ENCODE measurements around the gene VWCE. TPM values are rescaled to one million over a fixed set of nuclear protein-coding genes. Genes with fewer than 3 reads are reported as not detected.

Gene VWCE
- total RNA-seq, 3 donors from 2014 or later (not counting 1 experiment from before 2014, with no cell fraction given) = 0.61 to 0.95 (median 0.82) TPM

DNA sequence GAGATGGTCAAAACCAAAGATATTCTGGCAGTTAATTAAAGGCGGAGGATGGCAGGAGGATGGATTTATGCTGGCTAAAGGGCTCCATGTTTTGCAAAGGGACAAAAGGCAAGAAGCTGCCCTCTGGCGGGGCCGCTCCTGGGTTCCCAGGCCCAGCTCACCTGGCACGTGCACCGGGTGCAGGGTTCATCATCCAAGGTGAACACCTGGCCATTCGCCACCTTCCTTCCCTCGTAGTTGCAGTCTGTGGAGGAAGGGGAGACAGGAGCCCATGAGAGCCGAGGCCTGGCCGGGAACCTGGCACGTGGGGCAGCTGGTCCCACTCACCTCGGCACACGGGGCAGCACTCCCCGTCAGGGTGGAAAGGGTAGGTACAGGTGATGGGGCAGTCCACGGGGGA, 30.3 kb downstream of the VWCE start:
- no peak overlapping the region for H3K4me3 ChIP-seq (ENCODE audit: low read length)
- H3K4me1 ChIP-seq (ENCODE audit: control insufficient read depth, insufficient read depth, low read length) = no peaks in the 10 kb centered on the region
- no peak overlapping the region for H3K4me3 Mint-ChIP-seq
- no peaks in the 10 kb centered on the region for H3K36me3 ChIP-seq (ENCODE audit: control insufficient read depth, insufficient read depth, low read length)
- H3K27me3 ChIP-seq (ENCODE audit: control insufficient read depth, insufficient read depth, low read length) = no peaks in the 10 kb centered on the region
- no peaks in the 10 kb centered on the region for H3K4me1 Mint-ChIP-seq
- WGBS (ENCODE audit: insufficient coverage) = 94% methylated on average over 14 of the region's 14 CpGs
- H3K9me3 Mint-ChIP-seq = no peaks in the 10 kb centered on the region
- DNase-seq (no peak), ATAC-seq (no peak)
- intact Hi-C loops (cut with micrococcal nuclease) = no loop called here
- no peaks in the 10 kb centered on the region for H3K36me3 Mint-ChIP-seq
- H3K27ac ChIP-seq (ENCODE audit: low read length) = no peak overlapping the region
- peaks cover 0 to 2% of the 10 kb centered on the region in 2 donors for H3K27me3 Mint-ChIP-seq (ENCODE audit: low read depth in 2 of 2)
- TF ChIP-seq, protein P1, sequence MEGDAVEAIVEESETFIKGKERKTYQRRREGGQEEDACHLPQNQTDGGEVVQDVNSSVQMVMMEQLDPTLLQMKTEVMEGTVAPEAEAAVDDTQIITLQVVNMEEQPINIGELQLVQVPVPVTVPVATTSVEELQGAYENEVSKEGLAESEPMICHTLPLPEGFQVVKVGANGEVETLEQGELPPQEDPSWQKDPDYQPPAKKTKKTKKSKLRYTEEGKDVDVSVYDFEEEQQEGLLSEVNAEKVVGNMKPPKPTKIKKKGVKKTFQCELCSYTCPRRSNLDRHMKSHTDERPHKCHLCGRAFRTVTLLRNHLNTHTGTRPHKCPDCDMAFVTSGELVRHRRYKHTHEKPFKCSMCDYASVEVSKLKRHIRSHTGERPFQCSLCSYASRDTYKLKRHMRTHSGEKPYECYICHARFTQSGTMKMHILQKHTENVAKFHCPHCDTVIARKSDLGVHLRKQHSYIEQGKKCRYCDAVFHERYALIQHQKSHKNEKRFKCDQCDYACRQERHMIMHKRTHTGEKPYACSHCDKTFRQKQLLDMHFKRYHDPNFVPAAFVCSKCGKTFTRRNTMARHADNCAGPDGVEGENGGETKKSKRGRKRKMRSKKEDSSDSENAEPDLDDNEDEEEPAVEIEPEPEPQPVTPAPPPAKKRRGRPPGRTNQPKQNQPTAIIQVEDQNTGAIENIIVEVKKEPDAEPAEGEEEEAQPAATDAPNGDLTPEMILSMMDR (IDR thresholded peaks at IDR 0.05) = no peak
- H3K9me3 ChIP-seq (ENCODE audit: control insufficient read depth, insufficient read depth, low read length) = no peaks in the 10 kb centered on the region
- H3K27ac Mint-ChIP-seq = no peak overlapping the region

DNA sequence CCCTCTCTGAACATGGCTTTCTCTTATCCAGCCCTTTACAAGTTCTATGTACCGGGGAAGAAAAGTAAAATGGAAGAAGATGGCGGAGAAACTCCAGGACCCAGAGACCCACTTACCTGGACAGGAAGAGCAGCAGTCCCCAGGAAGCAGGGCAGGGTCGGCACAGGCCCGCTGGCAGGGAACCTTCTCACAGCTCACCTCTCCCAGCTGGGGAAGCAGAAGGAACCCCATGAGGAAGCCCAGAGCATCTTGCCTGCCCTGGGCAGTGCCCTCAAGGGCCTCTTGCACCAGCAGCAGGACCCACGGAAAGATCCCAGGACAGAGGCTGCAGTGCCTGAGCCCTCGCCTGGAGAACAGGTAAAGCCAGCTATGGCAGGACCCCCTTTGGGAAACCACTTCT, 30.7 kb downstream of the VWCE start:
- Mint-ChIP-seq H3K4me3 (no peak overlapping the region), H3K27me3 (ENCODE audit: low read depth in 2 of 2) (peaks cover 0 to 2% of the 10 kb centered on the region in 2 donors), H3K4me1 (no peaks in the 10 kb centered on the region), H3K9me3 (no peaks in the 10 kb centered on the region), H3K36me3 (no peaks in the 10 kb centered on the region), H3K27ac (no peak overlapping the region)
- TF ChIP-seq, protein P1 (IDR thresholded peaks at IDR 0.05) = no peak
- no peak for DNase-seq
- WGBS (ENCODE audit: insufficient coverage) = 96% methylated on average over 5 of the region's 6 CpGs
- Histone ChIP-seq H3K27me3 (ENCODE audit: control insufficient read depth, insufficient read depth, low read length) (no peaks in the 10 kb centered on the region), H3K4me1 (ENCODE audit: control insufficient read depth, insufficient read depth, low read length) (no peaks in the 10 kb centered on the region), H3K36me3 (ENCODE audit: control insufficient read depth, insufficient read depth, low read length) (no peaks in the 10 kb centered on the region), H3K27ac (ENCODE audit: low read length) (no peak overlapping the region), H3K9me3 (ENCODE audit: control insufficient read depth, insufficient read depth, low read length) (no peaks in the 10 kb centered on the region), H3K4me3 (ENCODE audit: low read length) (no peak overlapping the region)
- intact Hi-C loops (cut with micrococcal nuclease) = no loop called here
- ATAC-seq = no peak

DNA sequence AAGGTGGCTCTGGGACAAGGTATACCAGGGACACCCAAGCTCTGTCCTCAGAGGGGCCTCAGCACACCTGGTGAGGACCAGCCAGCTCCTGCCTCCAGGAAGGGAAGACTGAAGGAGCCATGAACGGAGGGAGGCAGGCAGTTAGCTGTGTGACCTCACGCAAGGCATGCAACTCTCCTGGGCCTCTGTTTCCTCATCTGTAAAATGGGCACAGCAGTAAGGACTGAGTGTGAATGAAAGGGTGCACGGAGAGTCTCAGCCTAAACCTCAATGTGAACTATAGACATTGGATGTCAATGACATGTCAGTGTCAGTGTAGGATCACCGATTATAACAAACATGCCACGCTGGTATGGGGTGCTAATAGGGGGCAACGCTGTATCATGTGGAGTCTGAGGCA, 35.8 kb downstream of the VWCE start:
- no peaks in the 10 kb centered on the region for H3K4me1 Mint-ChIP-seq
- H3K9me3 Mint-ChIP-seq = no peaks in the 10 kb centered on the region
- no peaks in the 10 kb centered on the region for H3K36me3 ChIP-seq (ENCODE audit: control insufficient read depth, insufficient read depth, low read length)
- 92% methylated on average over 6 of the region's 6 CpGs for WGBS (ENCODE audit: insufficient coverage)
- DNase-seq = no peak
- TF ChIP-seq, protein P1 (IDR thresholded peaks at IDR 0.05) = no peak
- no peaks in the 10 kb centered on the region for H3K27me3 ChIP-seq (ENCODE audit: control insufficient read depth, insufficient read depth, low read length)
- no peak overlapping the region for H3K27ac ChIP-seq (ENCODE audit: low read length)
- ATAC-seq = no peak
- H3K36me3 Mint-ChIP-seq = no peaks in the 10 kb centered on the region
- H3K4me1 ChIP-seq (ENCODE audit: control insufficient read depth, insufficient read depth, low read length) = no peaks in the 10 kb centered on the region
- no peak overlapping the region for H3K4me3 ChIP-seq (ENCODE audit: low read length)
- no peak overlapping the region for H3K27ac Mint-ChIP-seq
- intact Hi-C loops (cut with micrococcal nuclease) = no loop called here
- H3K27me3 Mint-ChIP-seq (ENCODE audit: low read depth in 2 of 2) = peaks cover 0 to 2% of the 10 kb centered on the region in 2 donors
- no peaks in the 10 kb centered on the region for H3K9me3 ChIP-seq (ENCODE audit: control insufficient read depth, insufficient read depth, low read length)
- H3K4me3 Mint-ChIP-seq = no peak overlapping the region

DNA sequence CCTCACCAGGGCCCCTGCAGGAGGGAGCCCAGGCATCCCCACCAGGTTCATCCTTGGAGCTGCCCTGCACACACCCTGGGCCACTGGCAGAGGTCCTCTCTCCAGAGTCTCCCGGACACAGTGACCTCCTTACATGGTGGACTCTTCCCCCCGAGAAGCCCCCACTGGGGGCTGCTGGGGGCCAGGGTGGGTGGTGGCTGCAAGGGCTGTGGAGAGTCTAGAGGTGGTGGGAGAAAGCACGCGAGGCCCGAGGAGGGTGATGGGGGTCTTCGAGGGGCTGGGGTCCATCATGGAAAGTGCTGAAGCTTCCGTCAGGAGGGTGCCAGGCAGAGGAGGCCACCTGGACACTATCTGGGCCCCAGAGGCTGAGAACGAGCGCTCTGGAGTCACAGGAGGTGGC, 36.6 kb downstream of the VWCE start:
- WGBS (ENCODE audit: insufficient coverage) = 87% methylated on average over 9 of the region's 9 CpGs
- TF ChIP-seq, protein P1 (IDR thresholded peaks at IDR 0.05) = no peak
- ATAC-seq (no peak), DNase-seq (no peak)
- no peaks in the 10 kb centered on the region for H3K9me3 Mint-ChIP-seq
- H3K36me3 Mint-ChIP-seq = no peaks in the 10 kb centered on the region
- no peaks in the 10 kb centered on the region for H3K4me1 Mint-ChIP-seq
- no peaks in the 10 kb centered on the region for H3K27me3 ChIP-seq (ENCODE audit: control insufficient read depth, insufficient read depth, low read length)
- no peaks in the 10 kb centered on the region for H3K4me1 ChIP-seq (ENCODE audit: control insufficient read depth, insufficient read depth, low read length)
- no peak overlapping the region for H3K27ac ChIP-seq (ENCODE audit: low read length)
- no peak overlapping the region for H3K4me3 ChIP-seq (ENCODE audit: low read length)
- intact Hi-C loops (cut with micrococcal nuclease) = no loop called here
- no peak overlapping the region for H3K4me3 Mint-ChIP-seq
- no peaks in the 10 kb centered on the region for H3K9me3 ChIP-seq (ENCODE audit: control insufficient read depth, insufficient read depth, low read length)
- H3K27ac Mint-ChIP-seq = no peak overlapping the region
- no peaks in the 10 kb centered on the region for H3K36me3 ChIP-seq (ENCODE audit: control insufficient read depth, insufficient read depth, low read length)
- H3K27me3 Mint-ChIP-seq (ENCODE audit: low read depth in 2 of 2) = peaks cover 0 to 2% of the 10 kb centered on the region in 2 donors
